Measurements from ENCODE around the gene GALNT7.

- TF ChIP-seq CTCF (IDR thresholded peaks at IDR 0.05), result no peak
- TF ChIP-seq POLR2A (IDR thresholded peaks at IDR 0.05), result no peak
Observed at GRCh38 chr4:173264245-173264644, 95.6 kb downstream of the GALNT7 start.

Measured in heart left ventricle (tissue), 13 donors.